Measurements from ENCODE around the gene APLP2.
A peak's percentile ranks its signal among the peaks of the same experiment; 100 is the strongest.

The APLP2 gene

DNA sequence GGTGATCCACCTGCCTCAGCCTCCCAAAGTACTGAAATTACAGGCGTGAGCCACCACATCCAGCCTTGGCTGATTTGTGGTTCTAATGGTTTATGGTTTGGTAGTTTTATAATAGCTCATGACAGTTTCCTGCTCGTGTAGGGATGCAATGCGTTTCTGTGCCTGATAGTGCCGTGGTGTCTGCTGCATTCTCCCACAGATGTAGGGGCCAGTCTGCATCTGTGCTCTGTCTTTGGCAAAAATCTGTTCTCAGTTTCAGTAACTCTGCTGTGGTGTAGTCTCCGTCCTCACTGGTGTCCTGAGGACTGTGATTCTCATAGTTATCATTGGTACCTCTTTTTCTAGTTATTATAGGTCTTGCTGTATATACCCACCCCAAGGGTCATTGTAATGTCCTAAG lies 106.2 kb downstream of the APLP2 start:
- TF ChIP-seq EGR1 (IDR thresholded peaks at IDR 0.05): no peak
- no peak for TF ChIP-seq FOXM1 (IDR thresholded peaks at IDR 0.05; ENCODE audit: borderline replicate concordance, low read depth)
- TF ChIP-seq, protein P1, sequence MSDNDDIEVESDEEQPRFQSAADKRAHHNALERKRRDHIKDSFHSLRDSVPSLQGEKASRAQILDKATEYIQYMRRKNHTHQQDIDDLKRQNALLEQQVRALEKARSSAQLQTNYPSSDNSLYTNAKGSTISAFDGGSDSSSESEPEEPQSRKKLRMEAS (IDR thresholded peaks at IDR 0.05): no peak
- no peak for TF ChIP-seq TAF1 (IDR thresholded peaks at IDR 0.05; ENCODE audit: low read depth)
- TF ChIP-seq, protein P2, sequence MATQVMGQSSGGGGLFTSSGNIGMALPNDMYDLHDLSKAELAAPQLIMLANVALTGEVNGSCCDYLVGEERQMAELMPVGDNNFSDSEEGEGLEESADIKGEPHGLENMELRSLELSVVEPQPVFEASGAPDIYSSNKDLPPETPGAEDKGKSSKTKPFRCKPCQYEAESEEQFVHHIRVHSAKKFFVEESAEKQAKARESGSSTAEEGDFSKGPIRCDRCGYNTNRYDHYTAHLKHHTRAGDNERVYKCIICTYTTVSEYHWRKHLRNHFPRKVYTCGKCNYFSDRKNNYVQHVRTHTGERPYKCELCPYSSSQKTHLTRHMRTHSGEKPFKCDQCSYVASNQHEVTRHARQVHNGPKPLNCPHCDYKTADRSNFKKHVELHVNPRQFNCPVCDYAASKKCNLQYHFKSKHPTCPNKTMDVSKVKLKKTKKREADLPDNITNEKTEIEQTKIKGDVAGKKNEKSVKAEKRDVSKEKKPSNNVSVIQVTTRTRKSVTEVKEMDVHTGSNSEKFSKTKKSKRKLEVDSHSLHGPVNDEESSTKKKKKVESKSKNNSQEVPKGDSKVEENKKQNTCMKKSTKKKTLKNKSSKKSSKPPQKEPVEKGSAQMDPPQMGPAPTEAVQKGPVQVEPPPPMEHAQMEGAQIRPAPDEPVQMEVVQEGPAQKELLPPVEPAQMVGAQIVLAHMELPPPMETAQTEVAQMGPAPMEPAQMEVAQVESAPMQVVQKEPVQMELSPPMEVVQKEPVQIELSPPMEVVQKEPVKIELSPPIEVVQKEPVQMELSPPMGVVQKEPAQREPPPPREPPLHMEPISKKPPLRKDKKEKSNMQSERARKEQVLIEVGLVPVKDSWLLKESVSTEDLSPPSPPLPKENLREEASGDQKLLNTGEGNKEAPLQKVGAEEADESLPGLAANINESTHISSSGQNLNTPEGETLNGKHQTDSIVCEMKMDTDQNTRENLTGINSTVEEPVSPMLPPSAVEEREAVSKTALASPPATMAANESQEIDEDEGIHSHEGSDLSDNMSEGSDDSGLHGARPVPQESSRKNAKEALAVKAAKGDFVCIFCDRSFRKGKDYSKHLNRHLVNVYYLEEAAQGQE (IDR thresholded peaks at IDR 0.05; ENCODE audit: low read depth): no peak
- no peak for TF ChIP-seq CREB1 (IDR thresholded peaks at IDR 0.05; ENCODE audit: low read depth)

DNA sequence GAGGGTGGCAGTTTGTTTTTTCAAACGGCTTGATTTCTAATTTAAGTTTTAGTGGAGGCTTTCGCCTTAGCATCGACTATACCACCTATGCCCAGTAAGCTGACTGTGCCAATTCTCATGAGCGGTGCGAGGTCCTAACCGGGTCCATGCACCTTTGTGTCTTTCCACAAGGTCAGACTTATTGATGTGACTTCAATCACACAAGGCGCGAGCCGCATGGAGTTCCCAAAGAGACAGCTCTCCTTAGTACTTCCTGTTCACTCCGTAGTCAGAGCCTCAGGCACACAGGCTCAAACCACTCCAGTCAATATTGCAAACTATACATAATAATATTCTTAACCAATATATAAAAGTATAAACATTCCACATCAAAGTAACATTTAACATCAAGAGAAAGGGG lies 108.1 kb downstream of the APLP2 start:
- TF ChIP-seq YY1 (IDR thresholded peaks at IDR 0.05; ENCODE audit: low read depth): no peak
- no peak for TF ChIP-seq EP300 (IDR thresholded peaks at IDR 0.05; ENCODE audit: borderline replicate concordance)
- TF ChIP-seq CEBPB (IDR thresholded peaks at IDR 0.05): no peak

DNA sequence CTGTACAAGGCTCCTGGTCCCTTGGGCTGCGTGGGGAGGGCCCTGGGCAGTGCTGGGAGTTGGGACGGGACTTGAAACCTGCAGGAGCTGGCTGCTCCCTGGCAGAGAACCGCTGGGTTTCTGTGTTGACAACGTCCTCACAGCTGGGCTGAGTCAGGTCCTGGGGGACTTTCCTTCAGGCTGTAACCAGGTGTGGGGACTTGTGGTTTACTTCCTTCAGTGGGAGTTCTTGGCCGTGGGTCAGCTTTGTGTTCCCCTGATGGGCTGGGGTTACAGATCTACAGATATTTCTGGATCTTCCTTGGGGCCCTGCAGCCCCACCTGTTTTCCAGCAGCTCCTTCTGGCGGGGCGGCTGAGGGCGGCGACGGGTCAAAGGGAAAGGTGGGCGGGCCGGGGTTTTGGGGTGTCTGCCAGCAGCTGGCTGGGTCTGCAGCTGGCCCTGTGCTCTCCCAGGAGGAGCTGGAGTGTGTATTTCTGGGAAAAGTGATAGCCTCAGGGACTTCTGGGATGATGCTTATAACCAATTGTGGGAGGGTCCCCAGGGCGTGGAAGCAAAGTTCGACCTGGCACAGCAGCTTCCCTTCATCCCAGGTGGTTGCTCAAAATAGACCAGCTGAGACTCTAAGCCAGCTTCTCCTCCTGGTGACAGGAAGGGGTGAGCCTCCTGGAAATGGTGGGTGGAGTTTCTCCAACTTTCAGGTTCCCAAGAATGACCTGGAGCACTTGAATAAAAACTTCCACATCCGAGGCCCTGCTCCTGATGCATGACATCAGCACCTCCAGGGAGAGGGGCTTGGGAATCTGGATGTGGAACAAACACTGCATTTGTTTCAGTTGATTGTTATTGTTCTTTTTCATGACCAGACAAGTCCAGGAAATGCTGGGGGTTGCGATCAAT lies 109.0 kb downstream of the APLP2 start:
- TF ChIP-seq, protein P2 (IDR thresholded peaks at IDR 0.05; ENCODE audit: low read depth): no peak
- TF ChIP-seq NFIC (IDR thresholded peaks at IDR 0.05): peak; percentile 27

DNA sequence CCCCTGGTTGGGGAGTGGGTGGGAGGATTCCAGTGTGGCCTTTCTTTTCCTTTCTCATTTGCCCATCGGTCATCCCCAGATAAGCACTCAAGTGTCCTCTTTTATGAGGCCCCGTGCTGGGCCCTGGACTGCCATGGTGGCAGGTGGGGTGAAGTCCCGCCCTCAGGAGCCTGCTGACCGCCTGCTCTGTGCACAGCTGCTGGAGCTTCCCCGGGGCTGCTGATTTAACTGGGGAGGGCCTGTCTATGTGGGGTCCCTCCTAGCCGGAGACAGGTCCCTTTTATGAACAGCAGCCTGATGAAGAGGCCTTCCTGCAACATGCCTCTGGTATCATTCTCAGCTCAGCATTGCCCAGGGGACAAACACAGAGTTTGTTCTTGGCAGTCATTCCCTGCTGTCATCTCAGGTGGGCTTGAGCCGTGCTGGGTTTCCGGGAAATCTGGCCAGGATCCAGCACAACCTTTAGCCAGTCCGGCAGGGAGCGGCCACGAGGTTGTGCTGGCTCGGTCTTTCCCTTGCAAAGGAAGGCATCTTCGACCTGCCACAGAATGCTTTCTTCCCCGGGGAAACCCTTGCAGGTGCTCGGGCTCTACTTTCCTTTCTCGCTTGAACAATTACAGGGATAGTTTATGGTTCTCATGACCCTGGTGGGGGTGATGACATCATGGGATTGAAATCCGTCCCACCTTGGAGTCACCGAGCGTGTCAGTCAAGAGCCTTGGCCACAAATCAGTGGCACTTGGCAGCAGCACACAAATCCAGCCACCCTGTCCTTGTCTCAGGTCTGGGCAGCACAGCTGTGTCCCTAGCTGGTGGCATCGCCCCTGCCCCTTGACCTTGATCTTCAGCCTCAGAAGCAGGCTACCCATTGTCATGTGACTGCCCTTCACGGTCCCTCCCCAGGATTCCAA lies 110.0 kb downstream of the APLP2 start:
- TF ChIP-seq CEBPB (IDR thresholded peaks at IDR 0.05) (peak; percentile 31; the same call in 1 of the 2 replicates), YY1 (IDR thresholded peaks at IDR 0.05; ENCODE audit: low read depth) (0 out of 2 replicates have a peak, but pooled peaks have one; percentile 33), TCF12 (IDR thresholded peaks at IDR 0.05; ENCODE audit: low read depth) (peak; percentile 93), TEAD4 (IDR thresholded peaks at IDR 0.05) (peak; percentile 85), EP300 (IDR thresholded peaks at IDR 0.05; ENCODE audit: borderline replicate concordance) (peak; percentile 84), RAD21 (IDR thresholded peaks at IDR 0.05; ENCODE audit: low read depth) (0 out of 2 replicates have a peak, but pooled peaks have one; percentile 4), CREB1 (IDR thresholded peaks at IDR 0.05; ENCODE audit: low read depth) (no peak), NFIC (IDR thresholded peaks at IDR 0.05) (peak; percentile 79), ZBTB7A (IDR thresholded peaks at IDR 0.05; ENCODE audit: low read depth) (no peak; the same call in none of the 2 replicates)
- TF ChIP-seq, protein P1 (IDR thresholded peaks at IDR 0.05): peak; percentile 80
- TF ChIP-seq, protein P3, sequence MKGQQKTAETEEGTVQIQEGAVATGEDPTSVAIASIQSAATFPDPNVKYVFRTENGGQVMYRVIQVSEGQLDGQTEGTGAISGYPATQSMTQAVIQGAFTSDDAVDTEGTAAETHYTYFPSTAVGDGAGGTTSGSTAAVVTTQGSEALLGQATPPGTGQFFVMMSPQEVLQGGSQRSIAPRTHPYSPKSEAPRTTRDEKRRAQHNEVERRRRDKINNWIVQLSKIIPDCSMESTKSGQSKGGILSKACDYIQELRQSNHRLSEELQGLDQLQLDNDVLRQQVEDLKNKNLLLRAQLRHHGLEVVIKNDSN (IDR thresholded peaks at IDR 0.05): peak; percentile 77
- TF ChIP-seq, protein P2 (IDR thresholded peaks at IDR 0.05; ENCODE audit: low read depth): no peak

DNA sequence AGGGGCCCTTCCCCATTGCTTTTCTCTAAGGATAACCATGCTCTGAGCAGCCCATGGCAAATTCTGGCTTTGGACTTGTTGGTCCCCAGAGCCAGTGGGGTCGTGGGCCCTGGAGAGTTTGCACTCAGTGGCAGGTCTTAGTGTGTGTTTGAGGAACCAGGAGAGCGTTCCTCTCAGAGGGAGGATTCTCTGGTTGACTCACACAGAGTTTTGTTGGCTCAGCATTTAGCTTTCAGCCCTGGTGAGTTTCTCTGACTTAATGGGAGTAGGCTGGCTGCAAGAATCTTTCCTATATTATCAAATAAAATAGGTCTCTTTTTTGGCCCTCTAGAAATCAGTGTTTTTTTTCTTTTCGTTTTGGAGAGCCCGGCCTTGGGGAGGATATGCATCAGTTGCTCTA lies 110.8 kb downstream of the APLP2 start:
- TF ChIP-seq CEBPB (IDR thresholded peaks at IDR 0.05) (no peak), YY1 (IDR thresholded peaks at IDR 0.05; ENCODE audit: low read depth) (no peak), EP300 (IDR thresholded peaks at IDR 0.05; ENCODE audit: borderline replicate concordance) (no peak), NFIC (IDR thresholded peaks at IDR 0.05) (no peak), EGR1 (IDR thresholded peaks at IDR 0.05) (no peak)
- TF ChIP-seq, protein P3 (IDR thresholded peaks at IDR 0.05): no peak

Data from Ishikawa (cell line).